K562 (cell line): ENCODE data around the gene RYR1. TPM values are rescaled to one million over a fixed set of nuclear protein-coding genes. Genes with fewer than 3 reads are reported as not detected.

ENCODE experiments used
- BHLHE40 ChIP-seq: IDR thresholded peaks from 2 replicates; pipeline ENCODE4 v1.6.1; 2011; ENCODE audit warnings: low read length, improper control_type of control experiment
- EWSR1 ChIP-seq: fragments of 450-650 bp; IDR thresholded peaks from 2 replicates; pipeline ENCODE4 v1.6.1; 2018; ENCODE audit warnings: borderline replicate concordance, mild to moderate bottlenecking, low read depth, moderate library complexity; ENCODE audit not compliant: partially characterized antibody
- GTF2A2 ChIP-seq: IDR thresholded peaks from 2 replicates; pipeline ENCODE4 v1.6.1; 2016; ENCODE audit warnings: mild to moderate bottlenecking, missing genetic modification characterization, missing compliant biosample characterization
- HDAC3 ChIP-seq: fragments of 450-650 bp; IDR thresholded peaks from 2 replicates; pipeline ENCODE4 v1.6.1; 2018; ENCODE audit warnings: borderline replicate concordance, mild to moderate bottlenecking, moderate library complexity; ENCODE audit not compliant: partially characterized antibody
- HMGN3 ChIP-seq: IDR thresholded peaks from 2 replicates; pipeline ENCODE4 v1.6.1; 2011; ENCODE audit warnings: borderline replicate concordance, low read depth, mild to moderate bottlenecking, mixed read lengths, low read length; ENCODE audit not compliant: insufficient read length; ENCODE audit errors: extremely low read depth
- HNRNPUL1 ChIP-seq: fragments of 200-400 bp; formaldehyde crosslinking; IDR thresholded peaks from 2 replicates; pipeline ENCODE4 v1.6.1; 2017; ENCODE audit warnings: low read length
- HOMEZ ChIP-seq: fragments of 250-450 bp; sonication (Bioruptor Pico); IDR thresholded peaks from 2 replicates; pipeline ENCODE4 v1.4.0; 2020; ENCODE audit warnings: mild to moderate bottlenecking, moderate library complexity
- MTA3 ChIP-seq: fragments of 450-650 bp; formaldehyde crosslinking; IDR thresholded peaks from 2 replicates; pipeline ENCODE4 v1.6.1; 2017; ENCODE audit warnings: mild to moderate bottlenecking, borderline replicate concordance
- NR2C2 ChIP-seq, 2 experiments: fragments of 200-800 bp in 1 of 2; sonication (Bioruptor generic) in 1 of 2; sonication (generic) in 1 of 2; formaldehyde crosslinking in 1 of 2; IDR thresholded peaks; 2 replicates each; pipeline versions ENCODE4 v1.6.1 to v1.8.0; 2016 to 2022; ENCODE audit warnings: mild to moderate bottlenecking in 1 of 2, missing compliant biosample characterization in 1 of 2, missing genetic modification characterization in 1 of 2, missing genetic modification reagents in 1 of 2
- POU5F1 ChIP-seq: fragments of 150-350 bp; IDR thresholded peaks from 2 replicates; pipeline ENCODE4 v1.6.1; 2014; ENCODE audit warnings: borderline replicate concordance, low read length, low read depth, mild to moderate bottlenecking; ENCODE audit not compliant: partially characterized antibody
- RBM15 ChIP-seq: fragments of 200-400 bp; formaldehyde crosslinking; IDR thresholded peaks from 2 replicates; pipeline ENCODE4 v1.6.1; 2018; ENCODE audit warnings: mild to moderate bottlenecking, low read length, moderate library complexity; ENCODE audit not compliant: insufficient read depth
- RBM39 ChIP-seq: fragments of 200-400 bp; formaldehyde crosslinking; optimal IDR thresholded peaks from 2 replicates; pipeline ENCODE3; 2018; ENCODE audit warnings: low read depth, low read length
- ZBTB9 ChIP-seq: fragments of 450-650 bp; formaldehyde crosslinking; IDR thresholded peaks from 2 replicates; pipeline ENCODE4 v1.4.0; 2020; ENCODE audit warnings: mild to moderate bottlenecking, moderate library complexity
- ZNF217 ChIP-seq: sonication (generic); formaldehyde crosslinking; IDR thresholded peaks from 2 replicates; pipeline ENCODE4 v1.8.0; 2022; ENCODE audit warnings: mild to moderate bottlenecking, missing genetic modification reagents
- ZNF592 ChIP-seq: fragments of 450-650 bp; IDR thresholded peaks from 2 replicates; pipeline ENCODE4 v1.6.1; 2017; ENCODE audit warnings: antibody characterized with exemption, mild to moderate bottlenecking
- polyA plus RNA-seq, 8 experiments: library from polyadenylated mRNA; depleted of rRNA in 4 of 8; stranded (reverse) in 5 of 8; unstranded in 3 of 8; fragments of >200 nt; fragmentation: Nextera tagmentation in 2 of 8; fragmentation: Illumina TruSeq in 1 of 8; extraction: Ambion mirVana in 2 of 8; extraction: Trizol in 1 of 8; gene quantifications; 2 replicates each; pipeline versions ENCODE4 v1.2.1 to v1.2.3, GENCODE V29; 2011 to 2014; ENCODE audit warnings: inconsistent platforms in 1 of 8, missing spikeins in 1 of 8
- total RNA-seq, 7 experiments: library from RNA; depleted of rRNA in 6 of 7; stranded (reverse); fragments of >200 nt in 6 of 7; fragmentation: Illumina TruSeq in 2 of 7; extraction: Trizol in 2 of 7; gene quantifications; 2 replicates each; pipeline versions ENCODE4 v1.2.1 to v1.2.3, GENCODE V29; 2011 to 2021; ENCODE audit warnings: low replicate concordance in 1 of 7
- TF ChIP-seq, protein P1 (sequence below): sonication (generic); formaldehyde crosslinking; IDR thresholded peaks from 2 replicates; pipeline ENCODE4 v1.8.0; 2022; ENCODE audit warnings: mild to moderate bottlenecking, low read depth, missing genetic modification reagents

The RYR1 gene
- total and polyA plus RNA-seq, 9 of the 15 experiments (the other 6 are each of a cell fraction or from before 2014, with no cell fraction given) = 0.11 to 7.4 (median 3.7) TPM

DNA sequence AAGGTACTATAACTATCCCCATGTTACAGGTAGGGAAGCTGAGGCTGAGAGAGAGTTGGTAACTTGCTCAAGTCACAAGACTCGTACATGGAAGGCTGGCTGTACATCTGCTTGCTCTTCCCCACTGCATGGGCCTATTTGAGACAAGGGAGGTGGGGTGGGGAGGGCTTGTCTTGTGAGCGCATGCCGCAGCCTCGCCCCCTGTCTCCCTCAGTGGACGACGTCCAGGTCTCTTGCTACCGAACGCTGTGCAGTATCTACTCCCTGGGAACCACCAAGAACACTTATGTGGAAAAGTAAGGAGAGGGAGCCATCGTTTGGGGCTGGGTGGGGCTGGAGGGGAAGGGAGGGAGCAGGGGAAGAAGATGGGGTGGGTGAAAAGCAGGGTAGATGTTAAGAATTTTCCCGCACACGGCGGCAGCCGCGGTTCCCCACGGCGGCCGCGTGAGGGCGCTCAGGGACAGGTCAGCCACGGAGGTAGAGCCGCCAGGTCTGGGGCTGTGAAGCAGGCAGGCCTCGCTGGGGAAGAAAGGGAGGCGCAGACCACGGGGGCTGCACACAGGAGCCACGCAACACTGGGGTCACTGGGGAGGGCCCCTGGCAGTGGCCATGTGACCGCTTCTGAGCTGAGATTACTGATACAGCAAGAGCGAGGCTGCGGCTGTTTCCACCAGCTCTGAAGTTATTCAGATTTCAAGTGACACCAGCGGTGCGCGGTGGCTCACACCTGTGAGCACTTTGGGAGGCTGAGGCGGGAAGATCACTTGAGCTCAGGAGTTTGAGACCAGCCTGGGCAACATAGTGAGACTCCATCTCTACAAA is 81.5 kb downstream of the RYR1 start (continued):
- no peak for TF ChIP-seq ZNF592
- peak; percentile 77 for TF ChIP-seq HMGN3
- TF ChIP-seq MTA3 = peak; percentile 52; the same call in 1 of the 2 replicates
- TF ChIP-seq, protein P1, sequence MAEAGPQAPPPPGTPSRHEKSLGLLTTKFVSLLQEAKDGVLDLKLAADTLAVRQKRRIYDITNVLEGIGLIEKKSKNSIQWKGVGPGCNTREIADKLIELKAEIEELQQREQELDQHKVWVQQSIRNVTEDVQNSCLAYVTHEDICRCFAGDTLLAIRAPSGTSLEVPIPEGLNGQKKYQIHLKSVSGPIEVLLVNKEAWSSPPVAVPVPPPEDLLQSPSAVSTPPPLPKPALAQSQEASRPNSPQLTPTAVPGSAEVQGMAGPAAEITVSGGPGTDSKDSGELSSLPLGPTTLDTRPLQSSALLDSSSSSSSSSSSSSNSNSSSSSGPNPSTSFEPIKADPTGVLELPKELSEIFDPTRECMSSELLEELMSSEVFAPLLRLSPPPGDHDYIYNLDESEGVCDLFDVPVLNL (CRISPR knock-in tag) = no peak
- no peak for TF ChIP-seq RBM15
- 0 out of 2 replicates have a peak, but pooled peaks have one; percentile 7 for TF ChIP-seq BHLHE40
- TF ChIP-seq NR2C2 (CRISPR knock-in tag; IDR thresholded peaks at IDR 0.05) = no peak
- TF ChIP-seq NR2C2 (tag; IDR thresholded peaks at IDR 0.05) = no peak
- no peak for TF ChIP-seq RBM39
- TF ChIP-seq HOMEZ (CRISPR knock-in tag) = no peak
- no peak for TF ChIP-seq ZBTB9 (CRISPR knock-in tag)
- no peak for TF ChIP-seq POU5F1
- no peak for TF ChIP-seq HNRNPUL1
- no peak for TF ChIP-seq EWSR1
- no peak for TF ChIP-seq GTF2A2
- TF ChIP-seq HDAC3 = no peak
- TF ChIP-seq ZNF217 = no peak
